NCI-H1092 (cell line): ENCODE data around the gene SEMA4F.

ENCODE experiments used
- DNase-seq: peaks from one replicate; lab custom pipeline; 2025; lab: John Stamatoyannopoulos, UW

The SEMA4F gene

DNA sequence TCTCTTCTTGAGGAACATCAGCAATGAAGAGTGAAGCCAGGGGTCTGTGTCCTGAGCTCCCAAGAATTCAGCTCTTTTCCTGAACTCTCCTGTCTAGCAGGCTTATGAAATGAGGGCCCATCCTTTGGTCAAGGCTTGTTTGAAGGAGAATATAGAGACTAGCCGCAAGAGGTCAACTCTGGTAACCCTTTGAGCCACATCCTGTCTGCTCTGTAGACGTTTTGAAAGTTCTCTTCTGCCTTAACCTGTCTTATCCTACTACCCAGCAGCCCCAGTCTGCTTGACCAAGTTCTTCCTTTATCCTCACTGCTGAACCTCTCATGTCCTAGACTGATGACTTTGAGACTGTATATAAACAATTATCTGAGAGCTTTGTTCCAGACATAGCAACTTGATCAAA is 5.4 kb downstream of the SEMA4F start:
- DNase-seq, result no peak

DNA sequence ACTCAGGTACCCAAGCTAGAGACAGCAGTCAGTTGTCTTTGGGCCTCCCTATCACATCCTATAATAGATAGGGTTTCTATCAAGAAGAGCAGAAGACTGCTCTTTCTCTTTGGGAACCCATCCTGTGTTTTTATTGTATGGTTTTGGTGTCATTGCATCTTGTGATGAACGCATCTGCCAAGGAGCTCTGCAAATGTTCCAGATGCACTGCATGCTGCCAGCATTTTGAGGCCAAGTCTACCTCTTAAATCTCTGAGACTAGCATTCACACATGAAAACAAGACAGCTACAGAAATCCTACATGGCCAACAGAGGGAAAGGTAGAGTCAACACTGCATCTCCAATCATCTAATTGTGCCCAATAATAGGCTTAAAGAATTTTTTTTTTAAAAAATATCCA is 14.0 kb downstream of the SEMA4F start:
- no peak for DNase-seq

DNA sequence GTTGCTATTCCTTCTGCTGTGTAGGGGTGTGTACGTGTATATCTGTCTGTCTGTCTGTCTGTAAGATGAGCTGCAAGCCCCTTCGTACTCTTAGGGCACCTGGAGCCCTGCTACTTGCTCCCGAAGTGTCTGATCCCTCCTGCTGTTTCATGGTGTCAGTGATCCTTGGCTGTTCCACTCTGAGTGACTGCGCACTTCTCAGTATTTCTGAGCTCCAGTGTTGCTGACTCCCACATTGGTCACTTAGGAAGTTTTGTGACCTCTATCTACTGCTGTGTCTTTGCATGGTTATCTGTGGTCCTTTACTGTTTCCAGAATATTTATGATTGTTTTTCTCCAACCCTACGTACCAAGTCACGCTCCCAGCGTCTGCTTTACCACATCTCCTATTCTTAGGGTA is 16.2 kb downstream of the SEMA4F start:
- DNase-seq, result no peak

DNA sequence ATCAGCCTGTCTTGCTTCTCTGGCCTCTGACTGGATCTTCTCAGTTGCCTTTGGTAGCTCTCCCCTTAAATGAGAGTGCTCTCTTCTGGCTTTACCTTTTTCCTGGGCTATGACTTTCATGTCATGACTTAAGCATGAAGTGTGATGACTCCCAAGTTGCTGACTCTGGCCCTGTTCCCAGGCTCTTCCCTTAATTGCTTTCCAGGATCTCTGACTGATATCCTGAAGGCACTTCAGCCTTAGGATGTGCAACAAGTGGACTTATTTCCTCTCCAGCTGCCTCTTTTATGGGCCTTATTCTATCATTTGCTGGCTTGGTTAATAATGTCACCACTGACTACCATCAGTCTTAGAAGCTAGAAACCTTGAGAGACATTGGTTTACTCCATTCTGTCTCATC is 17.4 kb downstream of the SEMA4F start:
- no peak for DNase-seq

DNA sequence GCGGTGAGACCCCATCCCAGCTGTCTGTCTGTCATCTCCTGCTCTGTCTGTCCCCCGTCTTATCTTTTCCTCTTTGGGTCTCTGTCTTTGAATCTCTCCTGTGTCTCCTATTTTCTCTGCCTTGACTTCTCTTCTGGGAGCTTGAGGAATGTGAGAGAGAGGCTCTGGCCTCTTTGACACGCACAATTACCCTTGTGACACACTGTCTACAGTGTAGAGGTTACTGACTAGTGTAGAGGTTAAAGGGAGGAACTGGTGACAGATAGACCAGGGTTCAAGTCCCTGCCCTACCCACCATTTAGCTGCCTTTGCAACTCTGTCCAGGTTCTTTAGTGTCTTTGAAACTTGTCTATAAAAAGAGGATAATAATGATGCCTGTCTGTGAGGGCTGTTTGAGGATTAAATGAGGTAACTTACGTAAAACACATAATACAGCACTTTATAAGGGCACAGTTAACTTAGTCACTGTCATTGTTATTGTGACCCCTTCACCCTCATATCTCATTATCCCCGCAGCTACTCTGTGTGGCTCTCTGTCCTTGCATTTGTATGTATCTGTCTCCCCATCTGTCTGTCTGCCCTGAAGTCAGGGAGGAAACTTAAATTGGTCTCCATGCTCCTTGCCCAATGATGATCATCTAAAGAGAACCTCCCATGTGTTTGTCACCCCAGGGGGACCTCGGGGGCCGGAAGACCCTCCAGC is 19.9 kb downstream of the SEMA4F start:
- no peak for DNase-seq

DNA sequence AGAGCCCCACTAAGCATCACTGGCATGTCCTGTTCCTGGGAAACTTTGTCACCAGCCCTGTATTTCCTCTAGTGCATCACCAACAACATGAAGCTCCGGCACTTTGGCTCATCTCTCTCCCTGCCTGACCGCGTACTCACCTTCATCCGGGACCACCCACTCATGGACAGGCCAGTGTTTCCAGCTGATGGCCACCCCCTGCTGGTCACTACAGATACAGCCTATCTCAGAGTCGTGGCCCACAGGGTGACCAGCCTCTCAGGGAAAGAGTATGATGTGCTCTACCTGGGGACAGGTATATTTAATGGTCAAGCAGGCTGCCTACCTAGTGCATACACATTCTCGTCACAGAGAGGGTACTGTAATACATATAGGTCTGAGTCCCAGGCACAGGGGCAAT is 21.0 kb downstream of the SEMA4F start:
- DNase-seq, result no peak

DNA sequence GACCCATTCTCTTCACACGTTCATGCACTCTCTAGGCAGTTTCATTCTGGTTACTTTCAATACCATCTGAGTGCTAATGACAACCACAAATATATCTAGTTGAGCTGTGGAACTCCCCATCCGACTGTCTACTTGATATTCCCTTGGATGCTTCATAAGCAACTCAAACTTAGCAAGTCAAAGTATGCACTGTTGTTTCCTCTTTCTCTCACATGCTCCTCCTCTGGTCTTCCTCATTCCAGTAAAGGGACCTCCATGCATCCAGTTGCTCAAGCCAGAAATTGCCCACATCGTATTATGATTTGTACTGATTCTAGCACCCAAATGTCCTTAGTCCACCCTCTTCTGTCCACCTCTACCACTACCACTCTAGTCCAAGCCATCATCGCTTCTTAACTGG is 22.3 kb downstream of the SEMA4F start:
- DNase-seq, result no peak

DNA sequence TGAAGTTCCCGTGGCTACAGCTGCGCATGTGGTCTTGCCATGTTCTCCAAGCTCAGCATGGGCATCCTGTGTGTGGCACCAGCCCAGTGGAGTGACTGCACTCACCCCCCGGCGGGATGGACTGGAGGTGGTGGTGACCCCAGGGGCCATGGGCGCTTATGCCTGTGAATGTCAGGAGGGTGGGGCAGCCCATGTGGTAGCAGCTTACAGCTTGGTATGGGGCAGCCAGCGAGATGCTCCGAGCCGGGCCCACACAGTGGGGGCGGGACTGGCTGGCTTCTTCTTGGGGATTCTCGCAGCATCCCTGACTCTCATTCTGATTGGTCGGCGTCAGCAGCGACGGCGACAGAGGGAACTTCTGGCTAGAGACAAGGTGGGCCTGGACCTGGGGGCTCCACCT is 25.6 kb downstream of the SEMA4F start:
- no peak for DNase-seq

DNA sequence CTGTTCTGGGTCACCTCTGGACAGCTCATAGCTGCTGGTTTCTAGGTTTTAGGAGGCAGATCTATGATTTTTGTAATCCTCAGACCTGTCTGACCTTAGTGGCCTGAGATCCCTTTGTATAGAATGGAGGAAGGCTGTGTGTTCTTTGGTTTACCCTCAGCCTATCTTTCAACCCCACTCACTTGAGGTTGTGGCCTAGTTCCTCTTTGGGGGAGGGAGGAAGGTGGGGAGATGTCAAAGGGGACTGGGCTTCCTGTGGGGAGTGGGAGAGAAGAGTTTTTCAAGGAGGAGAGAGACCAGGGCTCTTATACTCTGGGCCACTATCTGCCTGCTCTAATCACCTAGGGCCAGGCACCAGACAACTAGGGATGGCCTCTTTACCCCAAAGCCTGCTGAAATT is 28.5 kb downstream of the SEMA4F start:
- DNase-seq, result no peak

DNA sequence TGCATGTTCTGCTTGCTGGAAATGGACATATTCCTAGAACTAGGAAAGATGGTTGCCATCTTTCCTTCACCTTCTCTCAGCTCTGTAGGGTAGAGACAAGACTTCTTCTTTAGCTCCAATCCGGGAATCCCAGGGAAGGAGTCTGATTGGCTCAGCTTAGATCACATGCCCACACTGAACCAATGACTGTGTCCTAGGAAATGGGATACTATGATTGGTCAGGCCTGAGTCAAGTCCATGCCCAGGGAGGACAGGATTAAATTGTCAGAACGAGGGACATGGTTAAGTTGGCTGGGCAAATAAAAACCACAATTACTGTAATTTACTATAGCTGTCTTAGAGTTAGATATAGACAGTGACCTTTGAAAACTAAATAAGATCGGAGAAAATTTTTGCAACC is 31.4 kb downstream of the SEMA4F start:
- DNase-seq, result no peak

DNA sequence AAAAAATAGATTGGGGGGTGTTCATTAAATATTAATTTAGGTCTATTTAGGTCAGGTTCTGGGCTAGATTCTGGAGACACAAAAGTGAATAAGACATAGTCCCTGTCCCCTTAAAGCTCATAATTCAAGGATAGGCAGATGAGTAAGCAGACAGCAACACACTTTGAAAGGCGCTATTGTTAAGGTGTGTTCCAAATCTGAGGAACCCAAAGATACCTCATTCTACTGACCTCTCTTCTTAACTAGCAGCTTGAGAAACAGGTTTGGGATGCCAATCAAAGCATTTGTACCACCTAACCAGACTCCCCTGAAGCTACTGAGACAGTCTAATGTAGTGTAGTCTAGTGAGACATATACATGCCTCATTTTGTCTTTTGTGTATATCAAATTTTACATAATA is 34.8 kb downstream of the SEMA4F start:
- no peak for DNase-seq

DNA sequence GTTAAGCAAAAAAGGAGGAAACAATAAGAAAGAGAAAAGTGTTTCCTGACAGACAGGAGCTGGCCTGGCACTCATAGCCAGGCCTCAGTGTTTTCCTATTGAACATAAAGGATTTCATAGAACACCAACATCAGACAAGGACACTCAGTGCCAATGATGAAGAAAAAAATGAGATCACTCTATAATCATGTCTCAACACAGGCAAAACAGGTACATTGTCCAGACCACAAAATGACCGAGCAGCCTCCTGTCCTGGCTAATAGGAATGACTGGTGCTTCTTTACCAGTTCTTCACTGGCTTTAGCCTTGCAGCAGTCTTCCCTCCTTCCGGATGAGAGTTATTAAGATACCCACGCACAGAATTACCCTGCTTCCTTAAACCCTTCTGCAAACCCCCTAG is 35.6 kb downstream of the SEMA4F start:
- no peak for DNase-seq

DNA sequence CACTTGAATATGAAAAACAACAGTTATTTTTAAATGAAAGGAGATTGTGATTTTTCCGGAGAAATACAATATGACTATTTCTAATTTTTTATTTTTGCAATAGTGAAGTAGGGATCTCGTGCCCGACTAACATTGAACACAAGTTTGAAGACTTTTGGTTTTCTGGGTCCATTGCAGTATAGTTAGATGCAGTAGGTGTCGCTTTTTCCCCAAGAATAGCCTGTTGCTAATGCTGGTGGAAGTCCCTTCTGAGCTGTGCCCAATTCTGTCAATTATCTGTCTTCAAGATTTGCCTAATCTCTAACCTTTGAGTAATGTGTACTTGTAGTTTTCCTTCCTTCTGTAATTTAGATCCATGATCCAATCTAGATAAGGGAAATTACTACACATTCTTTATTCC is 36.5 kb downstream of the SEMA4F start:
- DNase-seq, result peak; percentile 27

DNA sequence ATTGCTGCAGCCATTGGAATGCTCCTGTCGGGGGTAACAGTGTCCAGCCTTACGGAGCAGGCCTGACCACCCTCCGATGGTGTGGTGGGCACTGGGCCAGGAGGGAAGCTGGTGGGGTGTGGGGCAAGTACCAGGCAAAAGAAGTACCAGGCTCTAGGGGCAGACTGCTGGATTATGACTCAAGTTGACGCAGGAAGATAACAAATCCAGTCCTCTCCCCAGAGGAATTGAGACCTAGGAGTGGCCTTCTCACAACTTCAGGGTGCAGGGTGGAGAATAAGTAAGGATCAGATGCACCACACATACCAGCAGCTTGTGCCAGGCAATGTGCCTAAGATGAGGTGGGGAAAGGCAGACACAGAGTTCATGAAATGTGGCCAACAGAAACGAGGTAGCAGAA is 37.9 kb downstream of the SEMA4F start:
- no peak for DNase-seq

DNA sequence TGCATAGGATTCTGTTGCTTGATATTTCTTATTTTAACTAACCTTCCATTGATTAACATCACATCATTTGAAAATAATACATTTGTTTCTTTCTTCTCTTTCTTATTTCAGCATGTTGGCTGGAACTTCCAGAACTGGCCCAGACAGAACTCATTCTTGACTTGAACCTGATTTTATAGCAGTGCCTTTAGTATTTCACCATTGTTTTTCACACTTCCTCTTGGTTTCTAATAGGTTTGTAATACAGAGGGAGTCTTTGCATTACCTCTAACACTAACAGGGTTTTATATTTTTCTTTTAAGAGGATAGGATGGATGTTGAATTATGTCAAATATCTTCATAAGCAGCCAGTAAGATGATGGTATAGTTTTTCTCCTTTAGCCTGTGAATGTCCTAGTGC is 39.2 kb downstream of the SEMA4F start:
- DNase-seq, result no peak

DNA sequence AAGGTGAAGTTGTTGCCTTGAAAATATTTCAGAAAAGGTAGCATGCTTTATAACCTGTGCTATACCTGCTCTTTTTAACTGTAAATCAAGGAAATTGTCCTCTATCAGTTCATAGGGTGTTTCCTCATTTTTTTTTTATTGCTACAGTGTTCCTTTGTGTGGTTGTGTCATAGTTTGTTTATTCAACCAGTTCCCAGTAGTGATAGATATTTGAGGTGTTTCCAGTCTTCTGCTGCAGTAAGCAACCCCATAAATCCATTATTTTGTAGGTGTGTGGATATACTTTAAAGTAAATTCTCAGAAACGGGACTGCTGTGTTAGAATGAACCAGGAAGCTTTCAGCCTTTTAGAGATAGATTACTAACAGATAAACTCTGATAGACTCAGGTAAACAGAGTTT is 39.6 kb downstream of the SEMA4F start:
- DNase-seq, result no peak

DNA sequence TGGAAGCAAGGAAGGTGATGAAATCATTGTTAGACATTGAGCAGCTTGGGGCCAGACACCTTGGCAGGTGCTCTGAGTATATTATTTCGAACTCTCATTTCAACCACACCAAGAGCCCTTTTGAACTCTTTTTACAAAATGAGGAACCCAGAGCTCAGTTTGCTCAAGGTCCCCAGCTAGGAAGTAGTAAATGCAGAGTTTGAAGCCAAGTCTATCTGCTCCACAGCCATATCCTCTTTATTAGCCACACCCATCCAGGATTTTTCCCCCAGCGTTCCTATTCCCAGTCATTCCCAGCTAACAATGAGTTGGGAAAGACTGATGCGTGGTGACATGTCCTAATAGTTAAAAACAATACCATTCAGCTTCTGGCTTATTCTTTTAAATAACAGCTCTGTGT is 40.2 kb downstream of the SEMA4F start:
- no peak for DNase-seq

DNA sequence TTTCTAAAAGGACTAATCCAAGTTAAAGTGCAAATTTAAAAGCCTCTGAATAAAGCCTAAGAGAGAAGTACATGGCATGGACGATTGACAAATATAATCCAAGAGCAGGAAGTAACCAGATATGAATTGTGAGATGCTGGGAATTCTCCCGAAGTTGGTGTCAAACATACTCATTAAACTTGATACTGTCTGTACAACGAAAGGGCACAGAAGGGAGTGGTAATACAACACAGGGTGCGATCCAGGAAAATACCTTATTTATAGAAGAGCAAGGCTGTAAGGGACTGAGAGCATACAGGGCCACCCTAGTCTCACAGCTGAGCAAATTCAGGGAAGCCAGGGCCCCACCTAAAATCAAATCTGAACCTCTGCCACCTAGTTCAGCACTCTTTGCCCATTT is 41.6 kb downstream of the SEMA4F start:
- DNase-seq, result no peak

DNA sequence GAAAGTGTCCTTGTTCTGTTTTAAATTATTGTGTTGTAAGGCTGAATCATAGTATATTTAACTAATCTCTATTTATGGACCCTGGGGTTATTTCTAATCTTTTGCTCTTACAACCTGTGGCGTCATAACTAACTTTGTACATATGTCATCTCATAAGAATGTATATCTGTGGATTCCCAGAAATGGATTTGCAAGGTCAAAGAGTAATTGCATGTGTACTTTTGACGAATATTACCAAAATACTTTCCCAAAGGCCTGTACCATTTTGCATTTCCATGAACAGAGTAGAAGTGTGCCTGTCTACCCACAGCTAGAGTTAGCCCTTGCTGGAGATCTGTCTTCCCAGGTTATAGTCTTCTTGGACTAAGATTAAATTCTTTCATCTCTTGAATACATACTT is 42.8 kb downstream of the SEMA4F start:
- no peak for DNase-seq

DNA sequence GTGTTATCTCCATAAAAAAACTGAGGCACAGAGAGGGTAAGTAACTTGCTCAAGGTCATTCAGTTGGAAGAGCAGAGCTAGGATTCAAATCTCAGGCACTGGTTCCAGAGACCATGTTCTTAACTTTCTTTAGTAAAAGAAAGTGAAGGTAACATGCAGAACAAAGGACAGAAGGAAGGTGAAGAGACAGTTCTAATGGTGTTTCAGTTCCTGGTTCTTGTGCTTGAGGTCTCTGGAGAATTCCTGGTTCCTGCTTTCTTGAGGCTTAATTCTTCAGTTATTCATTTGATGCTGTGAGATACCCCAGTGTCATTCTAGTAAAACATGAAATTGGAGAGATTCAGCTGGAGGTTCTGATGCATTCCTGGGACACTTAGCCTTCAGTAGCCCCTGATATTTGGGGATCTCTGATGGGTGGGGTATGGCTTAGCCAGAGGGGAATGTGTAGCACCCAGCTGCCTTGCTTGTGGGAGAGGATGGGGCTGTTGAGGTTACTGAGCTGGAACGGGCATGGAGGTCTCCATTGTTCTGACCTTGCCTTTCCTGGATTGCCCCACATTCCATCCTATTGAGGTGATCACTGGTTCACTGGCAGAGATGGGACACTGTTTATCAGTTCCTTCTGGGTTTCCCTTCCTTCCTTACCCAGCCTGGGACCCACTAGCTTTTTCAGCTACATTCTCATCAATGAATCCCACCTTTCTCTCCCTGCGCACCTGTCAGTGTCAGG is 46.8 kb downstream of the SEMA4F start:
- DNase-seq, result no peak

DNA sequence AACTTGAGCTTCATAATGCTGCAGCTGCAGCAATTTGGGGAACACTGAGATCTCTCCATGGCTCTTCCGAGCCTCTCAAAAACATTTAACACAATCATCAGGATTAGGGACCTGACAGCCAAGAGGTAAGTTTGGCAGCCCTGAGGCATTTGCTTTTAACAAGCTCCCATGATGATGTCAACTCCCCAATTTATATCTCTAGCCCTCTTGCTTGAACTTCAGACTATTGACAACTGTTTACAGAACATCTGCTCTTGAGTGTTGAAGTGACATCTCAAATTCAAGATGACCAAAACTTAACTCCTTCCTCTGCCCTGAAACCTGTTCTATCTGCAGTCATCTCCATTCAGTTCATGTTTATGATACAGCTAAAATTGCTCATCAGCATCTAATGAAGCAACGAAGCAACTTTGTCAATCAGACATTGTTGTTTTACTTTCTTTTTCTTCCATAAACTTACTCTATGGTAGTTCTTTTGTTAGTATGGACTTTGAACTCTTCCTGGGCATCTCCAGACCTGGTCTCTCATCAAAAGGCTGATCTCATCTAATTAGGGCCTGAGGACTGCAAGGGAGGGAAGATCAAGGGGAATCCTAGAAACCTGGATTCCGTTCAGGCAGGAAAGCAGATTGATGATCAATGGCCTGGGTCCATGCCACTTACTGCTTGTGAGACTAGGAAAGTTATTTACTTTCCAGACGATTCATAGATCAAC is 48.1 kb downstream of the SEMA4F start:
- DNase-seq, result no peak

DNA sequence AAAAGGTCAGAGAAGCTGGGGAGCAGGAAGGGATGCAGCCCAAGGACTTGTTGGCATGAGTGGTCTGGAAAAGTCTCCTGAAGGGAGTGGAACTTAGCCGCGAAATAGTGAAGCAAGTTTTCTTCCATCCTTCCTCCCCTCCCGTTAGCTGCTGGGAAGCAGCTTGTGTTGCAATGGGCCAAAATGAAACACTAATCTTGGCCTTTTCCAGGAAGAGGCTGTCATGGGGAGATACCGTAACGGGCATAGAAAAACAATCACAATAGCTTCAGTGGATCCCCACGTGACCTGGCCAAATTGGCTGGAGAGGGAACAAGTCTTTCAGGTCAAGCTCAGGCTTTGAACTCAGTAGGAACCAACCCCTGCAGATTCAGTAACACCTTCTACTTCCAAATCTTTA is 49.3 kb downstream of the SEMA4F start:
- DNase-seq, result no peak

DNA sequence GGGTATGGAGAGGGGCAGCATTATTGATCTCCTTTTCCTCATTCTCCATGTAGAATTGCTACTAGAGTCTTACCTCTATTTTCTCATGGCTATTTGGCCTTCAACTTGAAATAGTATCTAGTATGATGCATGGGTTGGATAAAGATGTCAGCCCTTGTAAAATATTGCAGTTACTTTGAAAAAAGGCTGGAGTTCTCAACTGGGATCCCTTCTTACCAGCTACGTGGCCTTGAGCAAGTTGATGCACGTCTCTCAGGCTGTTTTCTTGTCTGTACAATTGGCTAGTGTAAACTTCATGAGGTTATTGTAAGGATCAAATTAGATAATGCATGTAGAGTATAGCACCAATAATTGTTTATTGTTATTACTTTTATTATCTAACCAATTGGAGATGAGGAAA is 50.2 kb downstream of the SEMA4F start:
- no peak for DNase-seq
